HepG2 (cell line): Measurements from ENCODE around the gene PSMB11. TPM values are rescaled to one million over a fixed set of nuclear protein-coding genes. Genes with fewer than 3 reads are reported as not detected.

Source experiments
- CENPT ChIP-seq: sonication (generic); formaldehyde crosslinking; IDR thresholded peaks from 2 replicates; pipeline ENCODE4 v1.8.0; 2022; ENCODE audit warnings: low read depth, mild to moderate bottlenecking, moderate library complexity, missing genetic modification reagents
- HOMEZ ChIP-seq: IDR thresholded peaks from 2 replicates; pipeline ENCODE4 v1.6.1; 2016; ENCODE audit warnings: low read depth
- MTF2 ChIP-seq: sonication (generic); formaldehyde crosslinking; IDR thresholded peaks from 2 replicates; pipeline ENCODE4 v1.5.0; 2020; ENCODE audit warnings: missing genetic modification reagents, borderline replicate concordance
- NCOA1 ChIP-seq: sonication (generic); formaldehyde crosslinking; IDR thresholded peaks from 2 replicates; pipeline ENCODE4 v1.9.0; 2021; ENCODE audit warnings: missing genetic modification reagents
- NFYB ChIP-seq: sonication (generic); formaldehyde crosslinking; IDR thresholded peaks from 2 replicates; pipeline ENCODE4 v1.4.0; 2020; ENCODE audit warnings: missing genetic modification reagents
- PHB2 ChIP-seq: fragments of 450-650 bp; IDR thresholded peaks from 2 replicates; pipeline ENCODE4 v1.6.1; 2018; ENCODE audit not compliant: partially characterized antibody
- SNAPC2 ChIP-seq: sonication (generic); formaldehyde crosslinking; IDR thresholded peaks from 2 replicates; pipeline ENCODE4 v1.8.1; 2022; ENCODE audit warnings: mild to moderate bottlenecking, missing genetic modification reagents
- TFDP1 ChIP-seq: IDR thresholded peaks from 2 replicates; pipeline ENCODE4 v1.6.1; 2016; ENCODE audit warnings: missing compliant biosample characterization, missing genetic modification reagents, borderline replicate concordance
- YEATS4 ChIP-seq: sonication (generic); formaldehyde crosslinking; IDR thresholded peaks from 2 replicates; pipeline ENCODE4 v1.4.0; 2020; ENCODE audit warnings: missing genetic modification reagents, borderline replicate concordance
- ZNF207 ChIP-seq: fragments of 450-650 bp; IDR thresholded peaks from 2 replicates; pipeline ENCODE4 v1.6.1; 2016; ENCODE audit warnings: antibody characterized with exemption, borderline replicate concordance
- ZNF83 ChIP-seq: sonication (generic); formaldehyde crosslinking; IDR thresholded peaks from 2 replicates; pipeline ENCODE4 v1.4.0; 2020; ENCODE audit warnings: missing genetic modification reagents, mild to moderate bottlenecking, borderline replicate concordance
- polyA plus RNA-seq, 8 experiments: library from polyadenylated mRNA; depleted of rRNA in 3 of 8; stranded (reverse) in 7 of 8; unstranded in 1 of 8; fragments of >200 nt; fragmentation: Illumina TruSeq in 4 of 8; extraction: Trizol in 4 of 8; gene quantifications; 2 replicates each; pipeline versions ENCODE4 v1.2.1 to v1.2.3, GENCODE V29; 2011 to 2016; ENCODE audit warnings: low read depth in 4 of 8, missing spikeins in 1 of 8, mixed read lengths in 1 of 8; ENCODE audit not compliant: insufficient read depth in 1 of 8
- total RNA-seq, 5 experiments: library from RNA; depleted of rRNA; stranded (reverse); fragments of >200 nt; fragmentation: Illumina TruSeq; extraction: Trizol; gene quantifications; 2 replicates each; pipeline ENCODE4 v1.2.3, GENCODE V29; 2016; ENCODE audit warnings: low read depth in 1 of 5
- TF ChIP-seq, protein P1 (sequence below): sonication (generic); formaldehyde crosslinking; IDR thresholded peaks from 2 replicates; pipeline ENCODE4 v1.4.0; 2020; ENCODE audit warnings: missing genetic modification reagents, borderline replicate concordance
- TF ChIP-seq, protein P2 (sequence below): sonication (generic); formaldehyde crosslinking; IDR thresholded peaks from 2 replicates; pipeline ENCODE4 v1.5.1; 2020; ENCODE audit warnings: missing genetic modification reagents, mild to moderate bottlenecking, borderline replicate concordance

The PSMB11 gene
- total and polyA plus RNA-seq, 2 of the 13 experiments (the other 11 are each of a cell fraction or from before 2014, with no cell fraction given): not detected

GRCh38 chr14:23067847-23068788, 26.1 kb downstream of the PSMB11 start (continued):
- TF ChIP-seq CENPT (CRISPR knock-in tag) (no peak), MTF2 (CRISPR knock-in tag) (no peak), YEATS4 (CRISPR knock-in tag) (no peak), TFDP1 (CRISPR knock-in tag) (no peak), ZNF83 (CRISPR knock-in tag) (no peak; the same call in 1 of the 2 replicates), PHB2 (no peak), ZNF207 (no peak), SNAPC2 (no peak), HOMEZ (CRISPR knock-in tag) (no peak), NCOA1 (CRISPR knock-in tag) (no peak), NFYB (CRISPR knock-in tag) (peak; percentile 62)
- TF ChIP-seq, protein P1, sequence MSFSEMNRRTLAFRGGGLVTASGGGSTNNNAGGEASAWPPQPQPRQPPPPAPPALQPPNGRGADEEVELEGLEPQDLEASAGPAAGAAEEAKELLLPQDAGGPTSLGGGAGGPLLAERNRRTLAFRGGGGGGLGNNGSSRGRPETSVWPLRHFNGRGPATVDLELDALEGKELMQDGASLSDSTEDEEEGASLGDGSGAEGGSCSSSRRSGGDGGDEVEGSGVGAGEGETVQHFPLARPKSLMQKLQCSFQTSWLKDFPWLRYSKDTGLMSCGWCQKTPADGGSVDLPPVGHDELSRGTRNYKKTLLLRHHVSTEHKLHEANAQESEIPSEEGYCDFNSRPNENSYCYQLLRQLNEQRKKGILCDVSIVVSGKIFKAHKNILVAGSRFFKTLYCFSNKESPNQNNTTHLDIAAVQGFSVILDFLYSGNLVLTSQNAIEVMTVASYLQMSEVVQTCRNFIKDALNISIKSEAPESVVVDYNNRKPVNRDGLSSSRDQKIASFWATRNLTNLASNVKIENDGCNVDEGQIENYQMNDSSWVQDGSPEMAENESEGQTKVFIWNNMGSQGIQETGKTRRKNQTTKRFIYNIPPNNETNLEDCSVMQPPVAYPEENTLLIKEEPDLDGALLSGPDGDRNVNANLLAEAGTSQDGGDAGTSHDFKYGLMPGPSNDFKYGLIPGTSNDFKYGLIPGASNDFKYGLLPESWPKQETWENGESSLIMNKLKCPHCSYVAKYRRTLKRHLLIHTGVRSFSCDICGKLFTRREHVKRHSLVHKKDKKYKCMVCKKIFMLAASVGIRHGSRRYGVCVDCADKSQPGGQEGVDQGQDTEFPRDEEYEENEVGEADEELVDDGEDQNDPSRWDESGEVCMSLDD (CRISPR knock-in tag): no peak
- TF ChIP-seq, protein P2, sequence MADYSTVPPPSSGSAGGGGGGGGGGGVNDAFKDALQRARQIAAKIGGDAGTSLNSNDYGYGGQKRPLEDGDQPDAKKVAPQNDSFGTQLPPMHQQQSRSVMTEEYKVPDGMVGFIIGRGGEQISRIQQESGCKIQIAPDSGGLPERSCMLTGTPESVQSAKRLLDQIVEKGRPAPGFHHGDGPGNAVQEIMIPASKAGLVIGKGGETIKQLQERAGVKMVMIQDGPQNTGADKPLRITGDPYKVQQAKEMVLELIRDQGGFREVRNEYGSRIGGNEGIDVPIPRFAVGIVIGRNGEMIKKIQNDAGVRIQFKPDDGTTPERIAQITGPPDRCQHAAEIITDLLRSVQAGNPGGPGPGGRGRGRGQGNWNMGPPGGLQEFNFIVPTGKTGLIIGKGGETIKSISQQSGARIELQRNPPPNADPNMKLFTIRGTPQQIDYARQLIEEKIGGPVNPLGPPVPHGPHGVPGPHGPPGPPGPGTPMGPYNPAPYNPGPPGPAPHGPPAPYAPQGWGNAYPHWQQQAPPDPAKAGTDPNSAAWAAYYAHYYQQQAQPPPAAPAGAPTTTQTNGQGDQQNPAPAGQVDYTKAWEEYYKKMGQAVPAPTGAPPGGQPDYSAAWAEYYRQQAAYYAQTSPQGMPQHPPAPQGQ (CRISPR knock-in tag): 0 out of 2 replicates have a peak, but pooled peaks have one; percentile 8
